VCaP (cell line): ENCODE data around the gene PHACTR3.

ENCODE experiments used
- H3K27ac ChIP-seq: fragments of 450-650 bp; 2 replicates; pipeline ENCODE4 v1.5.1; 2017
- TF ChIP-seq, protein P1 (sequence below): fragments of 450-650 bp; conservative IDR thresholded peaks from 2 replicates; pipeline ENCODE4 v1.5.1; 2017; ENCODE audit warnings: mild to moderate bottlenecking, moderate library complexity

PHACTR3 gene

DNA sequence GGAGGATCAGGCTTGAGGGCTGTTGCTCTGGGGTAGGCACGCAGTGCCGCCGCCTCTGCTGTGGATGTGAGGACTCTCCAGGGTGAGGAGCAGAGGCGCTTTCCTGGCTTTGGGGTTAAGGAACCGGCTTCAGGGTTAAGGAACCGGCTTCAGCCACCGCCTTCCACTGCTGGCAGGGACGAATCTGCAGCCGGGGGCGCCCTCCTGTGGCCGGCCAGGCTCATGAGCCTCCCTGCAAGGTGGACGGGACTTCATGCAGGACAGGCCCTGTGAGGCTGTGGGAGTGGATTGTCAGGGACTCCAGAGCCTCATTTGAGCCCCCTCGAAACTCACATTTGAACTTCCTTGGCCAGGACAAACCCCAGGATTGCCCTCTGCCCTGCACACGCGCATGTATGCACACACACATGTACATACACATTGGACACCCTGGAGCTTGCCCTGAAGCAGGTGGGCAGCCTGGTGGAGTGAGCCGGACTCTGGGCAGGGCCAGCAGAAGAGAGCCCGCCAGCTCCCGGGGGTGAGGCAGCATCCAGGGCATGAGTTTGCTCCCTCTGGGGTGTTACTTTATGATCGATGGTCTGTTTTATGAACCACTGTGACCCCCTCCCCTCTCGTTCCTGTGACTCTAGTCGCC, 146.9 kb downstream of the PHACTR3 start:
- TF ChIP-seq, protein P1, sequence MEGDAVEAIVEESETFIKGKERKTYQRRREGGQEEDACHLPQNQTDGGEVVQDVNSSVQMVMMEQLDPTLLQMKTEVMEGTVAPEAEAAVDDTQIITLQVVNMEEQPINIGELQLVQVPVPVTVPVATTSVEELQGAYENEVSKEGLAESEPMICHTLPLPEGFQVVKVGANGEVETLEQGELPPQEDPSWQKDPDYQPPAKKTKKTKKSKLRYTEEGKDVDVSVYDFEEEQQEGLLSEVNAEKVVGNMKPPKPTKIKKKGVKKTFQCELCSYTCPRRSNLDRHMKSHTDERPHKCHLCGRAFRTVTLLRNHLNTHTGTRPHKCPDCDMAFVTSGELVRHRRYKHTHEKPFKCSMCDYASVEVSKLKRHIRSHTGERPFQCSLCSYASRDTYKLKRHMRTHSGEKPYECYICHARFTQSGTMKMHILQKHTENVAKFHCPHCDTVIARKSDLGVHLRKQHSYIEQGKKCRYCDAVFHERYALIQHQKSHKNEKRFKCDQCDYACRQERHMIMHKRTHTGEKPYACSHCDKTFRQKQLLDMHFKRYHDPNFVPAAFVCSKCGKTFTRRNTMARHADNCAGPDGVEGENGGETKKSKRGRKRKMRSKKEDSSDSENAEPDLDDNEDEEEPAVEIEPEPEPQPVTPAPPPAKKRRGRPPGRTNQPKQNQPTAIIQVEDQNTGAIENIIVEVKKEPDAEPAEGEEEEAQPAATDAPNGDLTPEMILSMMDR, result peak; percentile 96
- H3K27ac ChIP-seq, result no peak overlapping the region

DNA sequence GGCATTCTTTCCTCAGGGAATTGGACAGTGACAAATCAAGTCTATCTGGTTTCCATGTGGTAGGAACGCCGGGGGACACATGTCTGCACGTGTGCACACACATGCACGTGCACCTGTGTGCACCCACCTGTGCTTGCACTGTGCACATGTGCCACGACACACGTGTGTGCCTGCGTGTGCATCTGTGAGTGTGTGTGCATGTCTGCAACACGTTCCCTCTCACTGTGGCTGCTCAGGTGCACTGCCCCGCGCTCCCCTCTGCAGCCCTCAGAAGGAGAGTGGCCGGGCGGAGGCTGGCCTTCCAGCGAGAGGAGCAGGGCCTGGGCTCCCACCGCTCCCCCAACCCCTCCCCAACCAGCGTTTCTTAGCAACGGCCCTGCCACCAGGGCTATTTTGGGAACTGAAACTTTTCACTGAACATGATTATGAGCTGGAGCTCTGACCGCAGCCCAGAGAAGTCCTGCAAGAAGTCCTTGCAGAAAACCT, 147.8 kb downstream of the PHACTR3 start:
- TF ChIP-seq, protein P1, result no peak
- no peak overlapping the region for H3K27ac ChIP-seq

DNA sequence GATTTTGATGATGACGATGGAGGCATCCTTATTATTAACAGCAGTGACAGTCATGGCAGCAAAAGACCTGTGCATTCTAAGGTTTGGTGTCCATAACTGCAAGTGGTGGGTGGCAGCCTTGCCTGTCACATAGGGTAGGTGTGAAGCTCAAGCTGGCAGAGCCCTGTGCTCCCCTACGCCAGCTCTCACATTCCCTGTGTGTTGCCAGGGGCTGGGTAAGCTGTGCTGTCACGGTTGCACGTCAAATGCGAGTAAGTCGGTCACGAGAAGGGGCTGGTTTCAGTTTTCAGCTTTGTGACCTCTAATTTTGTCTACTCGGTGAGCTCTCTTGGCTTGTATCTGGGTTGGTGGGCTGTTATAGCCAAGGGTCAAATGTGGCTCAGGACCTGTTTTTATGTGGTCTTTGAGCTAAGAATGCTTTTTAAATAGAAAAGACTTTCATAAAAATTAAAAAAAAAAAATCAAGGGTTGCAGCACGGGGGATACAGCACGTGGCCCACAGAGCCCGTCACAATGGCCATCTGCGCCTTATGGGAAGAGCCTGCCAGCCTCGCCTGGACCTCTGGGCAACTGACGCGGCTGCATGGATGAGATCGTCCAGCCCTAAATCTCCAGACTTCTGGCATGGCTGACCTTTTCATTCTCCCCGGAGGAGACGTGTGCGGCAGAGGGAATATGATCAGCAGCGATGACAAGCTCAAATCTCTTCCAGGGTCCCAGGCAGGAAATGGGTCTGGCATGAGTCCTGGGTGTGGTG, 148.5 kb downstream of the PHACTR3 start:
- no peak overlapping the region for H3K27ac ChIP-seq
- TF ChIP-seq, protein P1, result no peak

DNA sequence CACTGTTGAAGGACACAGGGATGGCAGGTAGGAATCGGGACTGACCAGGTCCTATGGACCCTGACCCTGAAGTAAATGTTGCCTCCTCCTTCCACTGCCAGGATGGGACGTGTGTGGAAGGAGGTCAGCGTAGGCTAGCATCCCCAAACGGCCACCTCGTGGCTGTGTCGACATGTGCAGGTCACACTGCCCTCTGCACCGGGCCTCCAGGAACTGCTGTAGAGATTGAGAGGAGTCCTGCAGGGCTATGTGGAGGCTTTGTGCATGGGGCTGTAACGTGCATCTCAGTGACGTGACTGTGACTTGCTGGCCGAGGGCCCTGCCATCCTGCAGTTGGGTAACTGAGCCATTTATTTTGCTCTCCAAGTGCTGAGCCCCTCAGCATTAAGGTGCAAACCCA, 149.5 kb downstream of the PHACTR3 start:
- H3K27ac ChIP-seq, result no peak overlapping the region
- TF ChIP-seq, protein P1, result no peak

DNA sequence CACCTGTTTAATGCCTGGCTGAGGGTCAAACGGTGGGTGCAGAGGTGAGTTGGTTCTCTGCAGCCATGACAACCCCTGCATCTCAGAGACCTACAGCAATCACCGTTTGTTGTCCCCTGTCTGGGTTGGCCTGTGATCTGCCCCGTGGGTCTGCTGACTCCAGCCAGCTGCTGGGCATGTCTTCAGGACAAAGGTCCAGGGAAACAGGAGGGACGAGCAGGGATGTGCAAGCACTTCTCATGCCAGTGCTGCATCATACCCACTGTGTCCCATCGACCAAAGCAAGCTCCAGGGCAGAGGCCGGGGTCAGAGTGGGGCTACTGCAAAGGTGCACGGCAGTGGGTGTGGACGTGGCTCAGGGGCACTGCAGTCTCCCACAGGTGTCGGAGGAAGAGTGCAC, 150.2 kb downstream of the PHACTR3 start:
- no peak overlapping the region for H3K27ac ChIP-seq
- TF ChIP-seq, protein P1, result no peak

DNA sequence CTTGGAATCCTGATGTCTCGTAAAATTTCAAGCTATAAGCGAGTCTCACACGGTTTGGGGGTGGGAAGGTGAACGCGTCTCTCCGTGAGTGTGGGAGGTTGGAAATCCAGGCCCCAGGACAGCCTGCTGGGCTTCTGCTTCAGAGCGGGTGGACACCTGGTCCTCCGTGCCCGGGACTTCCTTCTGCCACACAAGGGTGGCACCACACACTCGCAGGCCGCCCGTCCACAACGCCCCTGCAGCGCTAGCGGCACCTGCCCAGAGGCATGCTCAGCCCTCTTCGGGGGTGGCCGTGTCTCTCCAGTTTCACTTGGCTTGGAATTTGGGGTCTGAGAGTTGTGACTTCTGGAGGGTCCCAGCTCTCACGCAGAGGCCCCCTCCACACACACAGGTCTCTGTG, 151.9 kb downstream of the PHACTR3 start:
- H3K27ac ChIP-seq, result no peak overlapping the region
- TF ChIP-seq, protein P1, result no peak

DNA sequence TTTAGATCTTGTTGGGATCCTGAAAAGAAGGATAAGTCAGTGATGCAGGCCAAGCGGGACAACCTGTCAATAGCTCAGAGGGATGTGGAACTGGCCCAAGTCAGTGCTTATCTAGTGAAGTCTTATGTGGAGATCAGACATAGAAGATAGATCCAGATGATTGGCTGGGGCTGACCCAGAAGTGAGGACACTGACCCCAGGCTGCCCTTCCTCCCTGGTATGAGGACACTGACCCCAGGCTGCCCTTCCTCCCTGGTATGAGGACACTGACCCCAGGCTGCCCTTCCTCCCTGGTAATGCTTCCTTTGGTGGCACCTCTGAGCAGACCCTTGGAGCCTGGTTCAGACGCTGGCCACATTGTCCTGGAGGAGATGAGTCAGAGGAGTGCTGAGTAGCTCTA, 159.7 kb downstream of the PHACTR3 start:
- TF ChIP-seq, protein P1, result no peak

More for the DNA sequence above, 159.7 kb downstream of the PHACTR3 start:
- H3K27ac ChIP-seq, result no peak overlapping the region
